ENCODE data around the gene THOC2.
"Not testable (repeated sequence)": the region's sequence is repeated elsewhere in the genome, so short reads cannot be mapped to it uniquely, and the experiment has no call there.

Gene THOC2

DNA sequence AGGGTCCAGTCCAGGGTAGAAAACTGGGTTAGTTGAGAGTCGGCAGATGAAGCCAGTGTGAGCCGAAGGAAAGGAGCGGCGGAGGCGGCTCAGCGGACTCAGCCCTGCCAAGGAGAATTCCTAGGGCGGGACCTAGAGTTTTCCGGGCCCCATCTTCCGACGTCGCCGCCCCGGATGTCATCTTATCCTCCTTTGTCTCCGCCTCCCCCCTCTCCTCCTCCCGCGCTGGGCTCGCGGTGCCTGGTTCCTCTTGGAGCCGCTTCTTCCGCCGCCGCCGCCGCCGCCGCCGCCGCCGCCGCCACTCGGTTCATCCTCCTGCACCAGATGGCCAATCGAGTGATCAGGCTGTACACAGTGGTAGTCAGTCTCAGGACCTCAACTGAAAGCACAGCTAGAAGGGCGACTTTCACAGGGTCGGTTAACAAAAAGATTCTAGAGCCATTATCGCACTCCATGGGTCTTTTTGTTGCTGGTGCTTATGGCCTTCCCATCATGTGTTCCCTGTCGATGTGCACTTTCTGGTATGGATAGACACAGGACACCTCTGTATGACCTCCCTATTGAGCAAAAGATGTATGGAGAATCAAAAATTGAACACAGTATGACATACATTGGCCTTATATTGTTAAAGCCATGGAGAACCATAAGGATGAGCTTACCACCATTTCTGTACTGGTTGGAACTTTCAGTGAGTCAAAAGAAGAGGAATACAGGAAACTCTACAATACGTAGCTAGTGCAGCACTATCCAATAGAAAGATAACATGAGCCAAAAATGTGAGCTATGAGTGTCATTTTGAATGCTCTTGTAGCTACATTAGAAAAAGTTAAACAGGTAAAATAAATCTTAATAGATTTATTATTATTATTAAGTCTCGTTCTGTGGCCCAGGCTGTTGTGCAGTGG lies 32.4 kb upstream of the THOC2 start:
- H3K27ac ChIP-seq: peak overlapping the region; percentile 66 to 78
- no peaks in the 10 kb centered on the region for H3K36me3 ChIP-seq
- H3K4me3 ChIP-seq: peak overlapping the region; percentile 43
- intact Hi-C loops (cut with DNase I; ENCODE audit: low total_unique reads): no loop called here
- TF ChIP-seq, protein P1, sequence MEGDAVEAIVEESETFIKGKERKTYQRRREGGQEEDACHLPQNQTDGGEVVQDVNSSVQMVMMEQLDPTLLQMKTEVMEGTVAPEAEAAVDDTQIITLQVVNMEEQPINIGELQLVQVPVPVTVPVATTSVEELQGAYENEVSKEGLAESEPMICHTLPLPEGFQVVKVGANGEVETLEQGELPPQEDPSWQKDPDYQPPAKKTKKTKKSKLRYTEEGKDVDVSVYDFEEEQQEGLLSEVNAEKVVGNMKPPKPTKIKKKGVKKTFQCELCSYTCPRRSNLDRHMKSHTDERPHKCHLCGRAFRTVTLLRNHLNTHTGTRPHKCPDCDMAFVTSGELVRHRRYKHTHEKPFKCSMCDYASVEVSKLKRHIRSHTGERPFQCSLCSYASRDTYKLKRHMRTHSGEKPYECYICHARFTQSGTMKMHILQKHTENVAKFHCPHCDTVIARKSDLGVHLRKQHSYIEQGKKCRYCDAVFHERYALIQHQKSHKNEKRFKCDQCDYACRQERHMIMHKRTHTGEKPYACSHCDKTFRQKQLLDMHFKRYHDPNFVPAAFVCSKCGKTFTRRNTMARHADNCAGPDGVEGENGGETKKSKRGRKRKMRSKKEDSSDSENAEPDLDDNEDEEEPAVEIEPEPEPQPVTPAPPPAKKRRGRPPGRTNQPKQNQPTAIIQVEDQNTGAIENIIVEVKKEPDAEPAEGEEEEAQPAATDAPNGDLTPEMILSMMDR (IDR thresholded peaks at IDR 0.05): no peak
- H3K9me3 ChIP-seq: no peaks in the 10 kb centered on the region
- no peaks in the 10 kb centered on the region for H3K4me1 ChIP-seq
- H3K27me3 ChIP-seq: no peaks in the 10 kb centered on the region
- DNase-seq: peak; percentile 84 to 91

DNA sequence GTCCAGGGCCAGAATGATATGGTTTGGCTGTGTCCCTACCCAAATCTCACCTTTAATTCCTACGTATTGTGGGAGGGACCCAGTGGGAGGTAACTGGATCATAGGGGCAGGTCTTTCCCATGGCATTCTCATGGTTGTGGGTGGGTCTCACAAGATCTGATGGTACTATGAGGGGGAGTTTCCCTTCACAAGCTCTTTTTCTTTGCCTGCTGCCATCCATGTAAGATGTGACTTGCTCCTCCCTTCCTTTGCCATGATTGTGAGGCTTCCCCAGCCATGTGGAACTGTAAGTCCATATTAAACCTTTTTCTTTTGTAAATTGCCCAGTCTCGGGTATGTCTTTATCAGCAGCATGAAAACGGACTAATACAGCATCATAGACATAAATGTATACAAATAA lies 27.0 kb upstream of the THOC2 start:
- intact Hi-C loops (cut with DNase I; ENCODE audit: low total_unique reads): not testable (repeated sequence)

DNA sequence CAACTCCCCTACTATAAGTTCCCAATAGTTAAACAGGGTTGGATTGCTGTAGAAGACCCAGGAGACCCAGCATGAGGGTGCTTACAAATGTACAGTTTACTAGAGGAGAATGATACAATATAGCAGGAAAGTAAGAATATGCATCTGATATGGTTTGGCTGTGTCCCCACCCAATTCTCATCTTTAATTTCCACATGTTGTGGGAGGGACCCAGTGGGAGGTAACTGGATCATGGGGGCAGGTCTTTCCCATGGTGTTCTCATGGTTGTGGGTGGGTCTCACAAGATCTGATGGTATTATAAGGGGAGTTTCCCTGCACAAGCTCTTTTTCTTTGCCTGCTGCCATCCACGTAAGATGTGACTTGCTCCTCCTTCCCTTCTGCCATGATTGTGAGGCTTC lies 24.9 kb upstream of the THOC2 start:
- H3K27me3 ChIP-seq; intact Hi-C loops (cut with DNase I; ENCODE audit: low total_unique reads); H3K9me3 ChIP-seq; DNase-seq; H3K4me3 ChIP-seq; H3K27ac ChIP-seq; H3K36me3 ChIP-seq: not testable (repeated sequence)
- H3K4me1 ChIP-seq: peaks cover 0 to 12% (median 0%) of the 10 kb centered on the region in 4 donors

More for the DNA sequence above, 27.0 kb upstream of the THOC2 start:
- not testable (repeated sequence) for H3K36me3 ChIP-seq, DNase-seq, H3K27ac ChIP-seq, H3K4me3 ChIP-seq, H3K9me3 ChIP-seq, H3K27me3 ChIP-seq
- H3K4me1 ChIP-seq: peaks cover 0 to 12% (median 0%) of the 10 kb centered on the region in 4 donors

DNA sequence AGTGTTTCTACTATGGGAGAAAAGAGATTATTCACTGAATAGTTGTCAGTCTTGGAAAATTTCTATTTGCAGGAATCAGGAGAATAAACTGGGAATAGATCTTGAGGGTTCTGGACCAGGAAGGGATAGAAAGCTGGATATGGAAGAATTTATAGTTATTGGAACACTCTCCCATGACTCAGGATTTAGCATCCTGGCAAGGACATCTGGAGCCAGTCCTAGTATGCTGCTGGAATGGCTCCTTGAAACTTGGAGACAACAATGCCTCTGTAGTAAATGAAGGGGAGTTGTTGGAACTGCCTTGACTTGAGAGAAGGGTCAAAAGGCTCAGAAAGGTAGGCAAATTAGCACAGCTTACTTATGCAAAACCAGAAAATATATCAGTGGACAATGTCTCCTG lies 23.5 kb upstream of the THOC2 start:
- TF ChIP-seq, protein P1 (IDR thresholded peaks at IDR 0.05): no peak
- DNase-seq: peak in 1 of 2 donors; percentile 28

DNA sequence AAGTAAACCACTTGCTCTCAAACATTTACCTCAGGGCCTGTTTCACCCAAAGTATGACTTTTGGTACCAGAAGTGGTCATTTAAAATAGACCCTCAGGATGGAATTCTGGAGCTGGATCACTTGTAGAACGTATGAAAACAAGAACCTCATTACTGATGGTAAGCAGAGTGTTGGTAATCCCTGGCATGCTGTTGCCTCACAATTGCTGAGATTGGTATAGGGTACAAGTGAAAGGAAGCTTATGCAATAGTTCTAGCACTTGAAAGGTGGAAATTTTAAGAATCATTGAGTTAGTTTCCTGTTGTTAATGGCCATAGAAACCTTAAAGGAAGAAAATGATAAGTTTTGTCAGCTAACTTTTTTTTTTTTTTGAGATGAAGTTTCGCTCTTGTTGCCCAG lies 22.3 kb upstream of the THOC2 start:
- intact Hi-C loops (cut with DNase I; ENCODE audit: low total_unique reads): no loop called here
- TF ChIP-seq, protein P1 (IDR thresholded peaks at IDR 0.05): no peak
- Histone ChIP-seq H3K4me1 (peaks cover 0 to 12% (median 0%) of the 10 kb centered on the region in 4 donors), H3K4me3 (no peak overlapping the region), H3K27ac (peak overlapping the region; percentile 57 to 59), H3K27me3 (no peaks in the 10 kb centered on the region), H3K9me3 (no peaks in the 10 kb centered on the region), H3K36me3 (no peaks in the 10 kb centered on the region)
- no peak for DNase-seq

More for the DNA sequence above, 23.5 kb upstream of the THOC2 start:
- no peaks in the 10 kb centered on the region for H3K27me3 ChIP-seq
- H3K27ac ChIP-seq: peak overlapping the region; percentile 57 to 59
- peaks cover 0 to 12% (median 0%) of the 10 kb centered on the region in 4 donors for H3K4me1 ChIP-seq
- intact Hi-C loops (cut with DNase I; ENCODE audit: low total_unique reads): no loop called here
- no peaks in the 10 kb centered on the region for H3K36me3 ChIP-seq
- no peak overlapping the region for H3K4me3 ChIP-seq
- H3K9me3 ChIP-seq: no peaks in the 10 kb centered on the region

DNA sequence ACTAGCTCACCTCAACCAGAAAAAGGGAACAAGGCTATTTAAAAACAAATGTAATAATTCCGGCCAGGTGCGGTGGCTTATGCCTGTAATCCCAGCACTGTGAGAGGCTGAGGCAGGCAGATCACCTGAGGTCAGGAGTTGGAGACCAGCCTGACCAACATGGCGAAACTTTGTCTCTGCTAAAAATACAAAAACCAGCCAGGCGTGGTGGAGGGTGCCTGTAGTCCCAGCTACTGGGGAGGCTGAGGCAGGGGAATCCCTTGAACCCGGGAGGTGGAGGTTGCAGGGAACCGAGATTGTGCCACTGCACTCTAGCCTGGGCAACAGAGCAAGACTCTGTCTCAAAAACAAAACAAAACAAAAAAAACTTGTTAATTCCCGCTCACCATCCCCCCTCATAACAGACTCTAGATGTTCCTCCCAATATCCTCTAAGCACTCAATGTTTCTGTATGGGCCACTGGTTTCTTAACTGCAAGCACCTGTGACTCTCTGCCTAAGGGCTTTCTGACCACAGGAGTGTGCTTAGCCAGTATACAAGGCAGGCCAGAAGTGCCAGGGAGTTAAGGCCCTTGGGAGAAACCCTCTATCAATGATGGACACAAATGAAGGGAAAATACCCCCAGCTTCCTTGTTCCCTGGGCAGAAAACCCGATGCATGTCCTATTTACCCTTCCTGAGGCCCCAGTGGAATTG lies 21.0 kb upstream of the THOC2 start:
- intact Hi-C loops (cut with DNase I; ENCODE audit: low total_unique reads): no loop called here
- Histone ChIP-seq H3K27ac (no peak overlapping the region), H3K27me3 (no peaks in the 10 kb centered on the region), H3K4me3 (no peak overlapping the region), H3K36me3 (no peaks in the 10 kb centered on the region), H3K4me1 (peaks cover 0 to 12% (median 0%) of the 10 kb centered on the region in 4 donors), H3K9me3 (no peaks in the 10 kb centered on the region)
- DNase-seq: no peak
- TF ChIP-seq, protein P1 (IDR thresholded peaks at IDR 0.05): no peak

Data from tibial artery (tissue), 4 donors.